ENCODE measurements around the gene PANX2.

GRCh38 chr22:50209893-50210292 is 39.4 kb downstream of the PANX2 start:
- peak; percentile 63 to 82 (median 80) for TF ChIP-seq CTCF (IDR thresholded peaks at IDR 0.05)
- TF ChIP-seq POLR2A (IDR thresholded peaks at IDR 0.05), result no peak
- TF ChIP-seq EP300 (IDR thresholded peaks at IDR 0.05), result no peak
- TF ChIP-seq POLR2AphosphoS5 (IDR thresholded peaks at IDR 0.05), result no peak

All from sigmoid colon (tissue), 4 donors.